Upper lobe of right lung (tissue), 1 donor: ENCODE data around the gene MAP3K9. TPM values are rescaled to one million over a fixed set of nuclear protein-coding genes. Genes with fewer than 3 reads are reported as not detected.

Experiments used
- ATAC-seq: fragments of 200-7000 bp; cut with Tn5 transposase; one replicate; pipeline ENCODE4 v1.9.1; 2020; ENCODE audit warnings: mild to moderate bottlenecking, moderate library complexity
- DNase-seq: peaks from one replicate; pipeline ENCODE4 v3.0.0-alpha.2; 2020
- H3K27ac ChIP-seq: fragments of 200-600 bp; one replicate; pipeline ENCODE4 v1.8.0; 2022
- H3K27me3 ChIP-seq: fragments of 200-600 bp; one replicate; pipeline ENCODE4 v1.8.0; 2022; ENCODE audit warnings: mild to moderate bottlenecking
- H3K36me3 ChIP-seq: fragments of 200-600 bp; one replicate; pipeline ENCODE4 v1.8.0; 2022
- H3K4me1 ChIP-seq: fragments of 200-600 bp; one replicate; pipeline ENCODE4 v1.8.0; 2022
- H3K4me3 ChIP-seq: fragments of 200-600 bp; one replicate; pipeline ENCODE4 v1.8.0; 2022; ENCODE audit warnings: mild to moderate bottlenecking
- H3K9me3 ChIP-seq: fragments of 200-600 bp; one replicate; pipeline ENCODE4 v1.8.0; 2022
- CTCF ChIP-seq: fragments of 200-600 bp; IDR thresholded peaks from one replicate; pipeline ENCODE4 v1.8.0; 2022; ENCODE audit warnings: antibody characterized with exemption
- intact Hi-C: fragments of 100-400 bp; cut with DNase I; formaldehyde crosslinking; loops from one replicate; pipeline ENCODE4 v1.11.0; 2022
- total RNA-seq: library from RNA; stranded (reverse); fragmentation: NEBNext Ultra II Directional; extraction: Animal tissue kit (Norgen Biotek cat#: 25700); gene quantifications from one replicate; pipeline ENCODE4 v1.2.1, GENCODE V29; 2021
- donor health status: DM: no; HTN: yes; CAD: no; lungs with severe emphysema.

MAP3K9 gene
- total RNA-seq, 1 donor from 2014 or later: 12.0 TPM

- Histone ChIP-seq H3K4me3 (no peak overlapping the region), H3K27ac (no peak overlapping the region), H3K9me3 (no peaks in the 10 kb centered on the region), H3K4me1 (peaks cover 9% of the 10 kb centered on the region), H3K36me3 (no peaks in the 10 kb centered on the region), H3K27me3 (no peaks in the 10 kb centered on the region)
- ATAC-seq (peak; percentile 48), DNase-seq (peak; percentile 69)
- no peak for TF ChIP-seq CTCF
- intact Hi-C loops: no loop called here
Measured at GRCh38 chr14:70780396-70781075, 28.8 kb downstream of the MAP3K9 start.

GRCh38 chr14:70779667-70780066 is 29.6 kb downstream of the MAP3K9 start:
- DNase-seq (no peak), ATAC-seq (no peak)
- intact Hi-C loops: no loop called here
- no peak for TF ChIP-seq CTCF
- Histone ChIP-seq H3K9me3 (no peaks in the 10 kb centered on the region), H3K4me3 (no peak overlapping the region), H3K4me1 (peaks cover 9% of the 10 kb centered on the region), H3K27ac (no peak overlapping the region), H3K36me3 (no peaks in the 10 kb centered on the region), H3K27me3 (no peaks in the 10 kb centered on the region)

GRCh38 chr14:70776197-70776596 is 33.1 kb downstream of the MAP3K9 start:
- Histone ChIP-seq H3K4me1 (peaks cover 9% of the 10 kb centered on the region), H3K27ac (no peak overlapping the region), H3K9me3 (no peaks in the 10 kb centered on the region), H3K27me3 (no peaks in the 10 kb centered on the region), H3K36me3 (no peaks in the 10 kb centered on the region), H3K4me3 (no peak overlapping the region)
- no peak for ATAC-seq
- TF ChIP-seq CTCF: no peak
- DNase-seq: no peak
- intact Hi-C loops: no loop called here

- no peak for TF ChIP-seq CTCF
- ATAC-seq: no peak
- Histone ChIP-seq H3K4me3 (no peak overlapping the region), H3K27me3 (no peaks in the 10 kb centered on the region), H3K27ac (no peak overlapping the region), H3K36me3 (no peaks in the 10 kb centered on the region), H3K4me1 (no peaks in the 10 kb centered on the region), H3K9me3 (no peaks in the 10 kb centered on the region)
- DNase-seq: no peak
- intact Hi-C loops: no loop called here
Measured at GRCh38 chr14:70773182-70773862, 36.0 kb downstream of the MAP3K9 start.

GRCh38 chr14:70771781-70772212 is 37.5 kb downstream of the MAP3K9 start:
- Histone ChIP-seq H3K4me3 (no peak overlapping the region), H3K27me3 (no peaks in the 10 kb centered on the region), H3K4me1 (no peaks in the 10 kb centered on the region), H3K36me3 (no peaks in the 10 kb centered on the region), H3K27ac (no peak overlapping the region), H3K9me3 (no peaks in the 10 kb centered on the region)
- no peak for DNase-seq
- ATAC-seq: no peak
- no peak for TF ChIP-seq CTCF
- intact Hi-C loops: no loop called here
